DND-41 (cell line): ENCODE results near the gene STXBP6.

Experiments used
- ATAC-seq: fragments of 200-7000 bp; cut with Tn5 transposase; 3 replicates; pipeline ENCODE4 v1.9.1; 2021; ENCODE audit warnings: low read depth; ENCODE audit not compliant: insufficient read depth
- DNase-seq: peaks from one replicate; pipeline ENCODE4 v3.0.0-alpha.2; 2020
- H2AFZ ChIP-seq: 2 replicates; pipeline ENCODE4 v1.6.0; 2012; ENCODE audit warnings: low read depth, low read length
- H3K27ac ChIP-seq: 2 replicates; pipeline ENCODE4 v1.5.1; 2012; ENCODE audit warnings: low read length, inconsistent platforms
- H3K27me3 ChIP-seq: fragments of 200-600 bp; sonication (generic); 2 replicates; pipeline ENCODE4 v1.6.0; 2012; ENCODE audit warnings: low read length, mild to moderate bottlenecking, inconsistent platforms; ENCODE audit not compliant: insufficient read depth, poor library complexity
- H3K36me3 ChIP-seq: 2 replicates; pipeline ENCODE4 v1.5.1; 2012; ENCODE audit warnings: low read length, inconsistent platforms; ENCODE audit not compliant: insufficient read depth
- H3K4me1 ChIP-seq: 2 replicates; pipeline ENCODE4 v1.5.1; 2012; ENCODE audit warnings: mild to moderate bottlenecking, low read length; ENCODE audit not compliant: insufficient read depth
- H3K4me2 ChIP-seq: 2 replicates; pipeline ENCODE4 v1.6.0; 2012; ENCODE audit warnings: mild to moderate bottlenecking, moderate library complexity, low read length, inconsistent platforms; ENCODE audit not compliant: insufficient read depth
- H3K4me3 ChIP-seq, 2 experiments: fragments of 200-600 bp in 1 of 2; shearing (Covaris generic) in 1 of 2; 2 replicates each; pipeline ENCODE4 v1.5.1; 2012 to 2016; ENCODE audit warnings: inconsistent platforms in 2 of 2, low read length in 2 of 2, mild to moderate bottlenecking in 2 of 2, low read depth in 1 of 2, moderate library complexity in 1 of 2
- H3K79me2 ChIP-seq: 2 replicates; pipeline ENCODE4 v1.6.0; 2012; ENCODE audit warnings: low read length, inconsistent platforms; ENCODE audit not compliant: insufficient read depth
- H3K9ac ChIP-seq: 2 replicates; pipeline ENCODE4 v1.6.0; 2012; ENCODE audit warnings: low read depth, mild to moderate bottlenecking, inconsistent platforms, low read length, moderate library complexity
- H3K9me3 ChIP-seq: 2 replicates; pipeline ENCODE4 v1.5.1; 2012; ENCODE audit warnings: low read length, moderate library complexity, mild to moderate bottlenecking, inconsistent platforms; ENCODE audit not compliant: insufficient read depth, severe bottlenecking
- H4K20me1 ChIP-seq: 2 replicates; pipeline ENCODE4 v1.6.0; 2012; ENCODE audit warnings: low read length; ENCODE audit not compliant: insufficient read depth
- EZH2 ChIP-seq: IDR thresholded peaks from 3 replicates; pipeline ENCODE4 v1.6.1; 2012; ENCODE audit warnings: borderline replicate concordance, low read depth, mild to moderate bottlenecking, moderate library complexity, low read length, inconsistent platforms; ENCODE audit not compliant: severe bottlenecking
- TF ChIP-seq, protein P1 (sequence below): IDR thresholded peaks from 2 replicates; pipeline ENCODE4 v1.5.1; 2012; ENCODE audit warnings: borderline replicate concordance, low read length, moderate library complexity, mild to moderate bottlenecking; ENCODE audit not compliant: poor library complexity, severe bottlenecking; ENCODE audit errors: extremely low read depth

The STXBP6 gene

DNA sequence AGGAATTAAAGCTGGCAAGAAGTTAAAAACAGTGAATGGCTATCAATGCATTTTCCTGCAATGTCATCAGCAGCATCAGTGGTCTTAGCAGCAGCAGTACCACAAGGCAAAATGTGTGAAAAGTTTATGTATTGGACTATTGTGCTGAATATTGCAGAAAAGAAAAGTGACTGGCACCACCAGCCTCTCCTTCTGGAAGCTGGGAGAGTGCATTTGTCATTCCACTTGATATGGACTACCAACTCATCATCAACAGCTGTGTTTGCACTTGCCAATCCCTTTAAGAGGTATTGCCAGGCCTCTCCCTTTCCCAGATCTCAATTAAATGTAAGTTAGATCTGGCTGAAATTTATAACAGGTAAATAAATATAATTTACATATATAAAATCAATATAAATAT is 265.0 kb downstream of the STXBP6 start:
- H2AFZ ChIP-seq, result no peak overlapping the region
- TF ChIP-seq EZH2, result no peak
- TF ChIP-seq, protein P1, sequence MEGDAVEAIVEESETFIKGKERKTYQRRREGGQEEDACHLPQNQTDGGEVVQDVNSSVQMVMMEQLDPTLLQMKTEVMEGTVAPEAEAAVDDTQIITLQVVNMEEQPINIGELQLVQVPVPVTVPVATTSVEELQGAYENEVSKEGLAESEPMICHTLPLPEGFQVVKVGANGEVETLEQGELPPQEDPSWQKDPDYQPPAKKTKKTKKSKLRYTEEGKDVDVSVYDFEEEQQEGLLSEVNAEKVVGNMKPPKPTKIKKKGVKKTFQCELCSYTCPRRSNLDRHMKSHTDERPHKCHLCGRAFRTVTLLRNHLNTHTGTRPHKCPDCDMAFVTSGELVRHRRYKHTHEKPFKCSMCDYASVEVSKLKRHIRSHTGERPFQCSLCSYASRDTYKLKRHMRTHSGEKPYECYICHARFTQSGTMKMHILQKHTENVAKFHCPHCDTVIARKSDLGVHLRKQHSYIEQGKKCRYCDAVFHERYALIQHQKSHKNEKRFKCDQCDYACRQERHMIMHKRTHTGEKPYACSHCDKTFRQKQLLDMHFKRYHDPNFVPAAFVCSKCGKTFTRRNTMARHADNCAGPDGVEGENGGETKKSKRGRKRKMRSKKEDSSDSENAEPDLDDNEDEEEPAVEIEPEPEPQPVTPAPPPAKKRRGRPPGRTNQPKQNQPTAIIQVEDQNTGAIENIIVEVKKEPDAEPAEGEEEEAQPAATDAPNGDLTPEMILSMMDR, result no peak
- ATAC-seq, result no peak
- no peaks in the 10 kb centered on the region for H3K36me3 ChIP-seq
- H3K27me3 ChIP-seq, result no peaks in the 10 kb centered on the region
- H3K27ac ChIP-seq, result no peak overlapping the region
- H4K20me1 ChIP-seq, result no peaks in the 10 kb centered on the region
- H3K4me2 ChIP-seq, result no peak overlapping the region
- H3K9ac ChIP-seq, result no peak overlapping the region
- no peaks in the 10 kb centered on the region for H3K9me3 ChIP-seq
- H3K4me1 ChIP-seq, result no peaks in the 10 kb centered on the region
- H3K79me2 ChIP-seq, result no peaks in the 10 kb centered on the region
- DNase-seq, result no peak
- no peak overlapping the region for H3K4me3 ChIP-seq

DNA sequence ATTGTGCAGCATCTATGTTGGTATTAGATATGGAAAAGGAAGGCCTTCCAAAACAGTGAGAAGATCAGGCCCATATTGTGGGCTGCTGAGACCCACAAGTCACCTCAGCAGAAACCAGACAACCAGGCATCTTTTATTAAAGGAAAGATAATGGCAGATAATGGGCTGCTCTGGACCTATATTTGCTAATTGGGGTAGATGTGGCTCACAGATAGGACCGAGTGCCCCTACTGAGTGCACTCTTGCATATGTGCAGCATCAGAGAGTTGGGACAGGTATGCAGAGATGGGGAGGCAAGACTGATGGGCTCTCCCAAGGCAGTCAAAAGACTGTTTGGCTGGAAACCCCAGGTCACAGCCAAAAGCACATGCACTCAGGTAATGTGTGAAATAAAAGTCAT is 266.2 kb downstream of the STXBP6 start:
- H3K9ac ChIP-seq, result no peak overlapping the region
- no peak overlapping the region for H3K4me2 ChIP-seq
- DNase-seq (no peak), ATAC-seq (no peak)
- H3K27me3 ChIP-seq, result no peaks in the 10 kb centered on the region
- no peaks in the 10 kb centered on the region for H4K20me1 ChIP-seq
- H3K27ac ChIP-seq, result no peak overlapping the region
- no peaks in the 10 kb centered on the region for H3K79me2 ChIP-seq
- H2AFZ ChIP-seq, result no peak overlapping the region
- no peaks in the 10 kb centered on the region for H3K4me1 ChIP-seq
- TF ChIP-seq EZH2, result no peak
- TF ChIP-seq, protein P1, result no peak
- H3K9me3 ChIP-seq, result no peaks in the 10 kb centered on the region
- no peak overlapping the region for H3K4me3 ChIP-seq
- no peaks in the 10 kb centered on the region for H3K36me3 ChIP-seq

DNA sequence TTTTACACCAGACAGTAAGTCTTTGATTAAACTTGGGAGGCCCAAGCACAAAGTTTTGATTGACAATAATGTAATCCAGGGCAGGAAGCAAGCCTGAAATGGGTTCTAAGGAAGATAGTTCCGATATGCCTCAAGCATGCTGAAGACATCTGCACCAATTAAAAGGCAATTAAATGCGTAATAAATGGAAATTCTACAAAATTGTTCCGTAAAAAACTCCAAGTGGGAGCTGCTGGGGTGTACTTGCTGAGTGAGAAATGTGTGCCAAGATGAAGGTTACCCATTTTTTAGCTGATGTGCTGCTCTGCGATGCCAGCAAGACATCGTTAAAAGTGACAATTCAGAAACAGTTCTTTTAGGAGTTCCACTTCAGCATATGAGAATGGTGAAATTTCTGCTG is 269.7 kb downstream of the STXBP6 start:
- Histone ChIP-seq H3K79me2 (no peaks in the 10 kb centered on the region), H3K27me3 (no peaks in the 10 kb centered on the region), H3K27ac (no peak overlapping the region), H3K4me2 (no peak overlapping the region), H4K20me1 (no peaks in the 10 kb centered on the region), H3K4me3 (no peak overlapping the region), H3K9ac (no peak overlapping the region), H3K36me3 (no peaks in the 10 kb centered on the region), H3K9me3 (no peaks in the 10 kb centered on the region), H3K4me1 (no peaks in the 10 kb centered on the region), H2AFZ (no peak overlapping the region)
- DNase-seq (no peak), ATAC-seq (no peak)
- TF ChIP-seq, protein P1, result no peak
- no peak for TF ChIP-seq EZH2

DNA sequence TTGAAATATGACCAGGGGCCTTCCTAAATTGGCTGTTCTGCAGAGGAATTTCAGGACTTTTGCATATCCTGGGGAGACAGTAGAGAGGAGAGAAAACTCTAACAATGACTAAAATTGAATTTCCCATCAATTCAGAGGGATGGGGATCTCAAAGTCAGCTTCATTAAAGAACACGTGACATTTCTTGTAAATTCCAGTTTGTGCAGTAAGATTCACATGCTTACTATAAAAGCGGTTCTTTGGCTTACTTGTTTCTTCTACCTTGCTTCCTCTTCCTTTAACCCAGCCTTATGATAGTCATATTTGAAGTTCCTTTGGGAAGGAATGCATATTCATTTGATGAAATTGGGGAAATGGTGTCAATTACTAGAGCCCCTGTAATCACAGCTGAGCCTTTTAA is 272.3 kb downstream of the STXBP6 start:
- Histone ChIP-seq H3K36me3 (no peaks in the 10 kb centered on the region), H2AFZ (no peak overlapping the region), H4K20me1 (no peaks in the 10 kb centered on the region), H3K4me1 (no peaks in the 10 kb centered on the region), H3K9me3 (no peaks in the 10 kb centered on the region), H3K27ac (no peak overlapping the region), H3K9ac (no peak overlapping the region), H3K4me2 (no peak overlapping the region), H3K27me3 (no peaks in the 10 kb centered on the region), H3K79me2 (no peaks in the 10 kb centered on the region), H3K4me3 (no peak overlapping the region)
- no peak for TF ChIP-seq EZH2
- TF ChIP-seq, protein P1, result no peak
- DNase-seq (no peak), ATAC-seq (no peak)
